NK-92 treated with Interleukin-12 subunit alpha and Interleukin-12 subunit beta, amount 100 ng/mL, for 24 hours (cell line): ENCODE measurements around the gene ERO1B.
"Not testable (repeated sequence)": the region's sequence is repeated elsewhere in the genome, so short reads cannot be mapped to it uniquely, and the experiment has no call there.

Experiments
- DNase-seq: peaks from one replicate; lab custom pipeline; 2025; lab: John Stamatoyannopoulos, UW

ERO1B gene

GRCh38 chr1:236251587-236251986 is 30.2 kb downstream of the ERO1B start:
- DNase-seq = no peak

- DNase-seq = no peak
Observed at GRCh38 chr1:236247286-236247685, 34.5 kb downstream of the ERO1B start.

DNA sequence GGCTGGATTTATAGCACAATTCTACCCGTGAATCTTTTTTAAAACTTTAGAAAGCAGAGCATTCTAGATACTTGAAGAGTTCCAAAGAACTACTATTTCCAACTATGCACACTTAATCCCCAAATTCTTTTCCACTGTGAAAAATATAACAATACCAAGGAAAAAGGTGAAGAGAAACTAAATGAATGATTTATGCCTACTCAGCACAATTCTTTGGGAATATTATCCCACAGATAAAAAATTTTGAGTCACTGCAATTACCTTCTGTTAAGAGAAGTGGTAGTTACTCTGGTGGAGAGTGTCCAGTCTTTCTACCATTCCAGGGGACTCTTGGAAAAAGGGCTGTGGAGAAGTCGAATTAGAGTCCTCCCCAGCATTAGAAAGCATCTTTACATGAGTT is 39.2 kb downstream of the ERO1B start:
- DNase-seq = no peak

GRCh38 chr1:236240675-236241074 is 41.1 kb downstream of the ERO1B start:
- no peak for DNase-seq

DNA sequence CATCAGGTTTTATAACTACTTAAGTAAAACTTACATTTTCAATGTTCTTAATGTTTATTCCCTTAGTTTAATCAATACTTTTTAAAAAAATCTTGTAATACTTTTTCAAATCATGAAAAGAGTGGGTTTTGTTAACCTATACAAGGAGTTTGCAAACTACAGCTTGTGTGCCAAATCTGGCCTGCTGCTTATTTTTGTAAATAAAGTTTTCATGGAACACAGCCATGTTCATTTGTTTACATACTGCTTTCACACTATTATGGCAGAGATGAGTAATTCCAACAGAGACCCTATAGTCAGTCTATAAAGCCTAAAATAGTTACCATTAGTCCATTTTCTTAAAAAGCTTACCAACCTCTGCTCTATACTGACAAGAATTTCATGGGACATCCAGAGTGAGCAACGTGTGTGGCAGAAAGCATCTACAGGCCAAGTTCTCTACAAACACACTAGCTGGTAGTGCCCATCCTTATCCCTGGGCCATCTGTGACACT is 42.6 kb downstream of the ERO1B start:
- DNase-seq = no peak

- DNase-seq = no peak
Observed at GRCh38 chr1:236235116-236235515, 46.6 kb downstream of the ERO1B start.

GRCh38 chr1:236228411-236228810 is 53.3 kb downstream of the ERO1B start:
- no peak for DNase-seq

DNA sequence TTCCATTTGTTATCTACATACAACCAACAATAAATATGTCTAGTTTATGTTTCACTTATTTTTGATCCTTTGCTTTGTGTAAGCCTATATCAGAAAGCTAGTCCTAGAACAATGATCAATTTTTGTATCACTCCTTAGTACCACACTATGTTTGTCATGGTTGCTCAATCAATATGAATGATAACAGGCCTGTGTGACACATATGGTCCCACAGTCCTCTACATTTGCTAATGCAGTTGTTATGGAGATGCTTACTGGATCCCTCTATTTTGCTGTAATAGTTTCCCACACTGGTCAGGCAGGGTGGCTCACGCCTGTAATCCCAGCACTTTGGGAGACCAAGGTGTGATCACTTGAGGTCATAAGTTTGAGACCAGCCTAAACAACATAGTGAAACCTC is 59.1 kb downstream of the ERO1B start:
- DNase-seq = no peak

DNA sequence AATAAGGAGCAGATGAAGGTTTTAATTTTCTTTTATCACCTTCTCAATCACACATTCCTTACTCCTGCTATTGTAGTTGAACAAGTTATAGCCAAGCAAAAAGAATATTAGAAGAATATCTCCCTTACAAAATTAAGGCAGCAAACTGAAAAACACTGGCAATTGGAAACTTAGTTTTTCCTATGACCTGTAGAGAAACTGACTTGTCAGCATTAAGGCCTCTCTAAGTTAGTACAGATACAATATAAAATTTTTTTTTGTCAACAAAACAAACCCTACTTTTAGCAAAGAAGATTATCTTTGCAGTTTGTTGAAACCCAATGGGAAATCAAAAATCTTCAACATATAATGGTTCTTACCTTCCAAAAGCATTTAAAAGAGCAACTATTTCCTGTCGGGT is 61.3 kb downstream of the ERO1B start:
- DNase-seq = no peak

DNA sequence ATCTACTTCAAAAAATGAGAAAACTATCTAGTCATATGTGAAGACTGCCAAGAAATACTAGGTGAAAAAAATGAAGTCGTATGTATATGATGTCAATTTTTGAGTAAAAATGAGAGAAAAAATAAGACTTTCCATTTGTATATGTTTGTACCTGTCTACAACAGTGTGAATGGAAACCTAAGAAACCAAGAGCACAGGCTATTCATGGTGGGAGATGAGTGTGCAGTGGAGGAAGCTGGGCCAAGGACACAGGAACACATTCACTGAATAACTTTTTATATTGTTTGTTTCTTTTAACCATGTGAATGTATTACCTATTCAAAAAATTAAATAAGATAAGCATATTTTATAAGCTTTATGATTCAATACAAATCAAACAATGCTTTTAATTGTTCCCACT is 67.0 kb downstream of the ERO1B start:
- no peak for DNase-seq

- no peak for DNase-seq
Observed at GRCh38 chr1:236213534-236213933, 68.2 kb downstream of the ERO1B start.

DNA sequence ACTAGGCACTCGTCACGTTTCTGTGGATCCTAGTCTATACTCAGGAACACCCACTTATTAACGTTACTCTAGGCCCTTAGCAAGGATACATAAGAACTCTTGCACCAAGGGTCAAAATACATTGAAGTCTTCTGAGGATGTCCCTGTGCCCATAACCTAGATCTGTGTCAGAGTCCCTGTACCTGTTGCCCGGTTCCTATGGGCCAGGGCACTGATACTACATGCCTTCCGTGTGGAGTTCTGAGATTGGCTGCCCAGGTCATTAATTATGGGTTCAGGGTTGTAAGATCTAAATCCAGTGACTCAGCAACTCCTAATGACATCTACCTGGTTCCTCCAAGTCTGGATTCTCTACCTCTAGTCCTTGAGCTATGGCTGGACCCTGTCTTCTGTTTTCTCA is 69.9 kb downstream of the ERO1B start:
- no peak for DNase-seq

DNA sequence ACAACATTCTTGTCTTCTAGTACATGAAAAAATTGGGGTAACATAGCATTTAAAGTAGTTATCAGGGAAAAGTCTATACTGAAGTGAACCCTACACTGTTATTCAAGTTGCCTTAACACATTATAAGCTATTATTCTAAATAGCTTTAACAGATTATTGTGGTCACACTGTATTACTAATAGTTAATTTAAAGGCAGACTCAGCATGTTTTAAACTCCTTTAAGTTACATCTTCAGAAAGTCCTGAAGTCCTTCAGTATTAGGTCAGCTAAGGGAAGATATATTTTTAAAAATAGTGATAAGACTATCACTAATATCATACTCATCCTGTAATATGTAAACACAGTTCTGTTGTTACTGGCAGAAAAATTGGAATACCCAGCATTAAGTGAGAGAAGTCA is 72.0 kb downstream of the ERO1B start:
- no peak for DNase-seq

DNA sequence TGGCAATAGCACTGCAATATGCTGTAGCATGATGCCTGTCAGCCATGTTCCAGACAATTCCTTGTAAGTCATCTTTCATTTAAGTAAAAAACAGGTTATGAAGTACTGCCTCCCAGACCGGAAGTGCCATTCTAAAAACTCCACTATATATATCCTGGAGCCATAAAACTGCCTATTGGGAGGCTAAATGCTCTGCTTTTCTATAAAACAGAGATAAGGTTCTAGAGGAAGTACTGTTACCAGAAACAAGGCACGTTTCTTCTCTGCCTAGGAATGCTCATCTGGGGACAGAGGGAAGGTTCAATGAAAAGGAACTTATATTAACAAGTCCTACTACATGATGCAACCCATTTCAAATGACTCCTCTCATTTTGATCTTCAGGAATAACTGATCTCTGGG is 72.6 kb downstream of the ERO1B start:
- DNase-seq = no peak

GRCh38 chr1:236207569-236207968 is 74.2 kb downstream of the ERO1B start:
- DNase-seq = no peak

DNA sequence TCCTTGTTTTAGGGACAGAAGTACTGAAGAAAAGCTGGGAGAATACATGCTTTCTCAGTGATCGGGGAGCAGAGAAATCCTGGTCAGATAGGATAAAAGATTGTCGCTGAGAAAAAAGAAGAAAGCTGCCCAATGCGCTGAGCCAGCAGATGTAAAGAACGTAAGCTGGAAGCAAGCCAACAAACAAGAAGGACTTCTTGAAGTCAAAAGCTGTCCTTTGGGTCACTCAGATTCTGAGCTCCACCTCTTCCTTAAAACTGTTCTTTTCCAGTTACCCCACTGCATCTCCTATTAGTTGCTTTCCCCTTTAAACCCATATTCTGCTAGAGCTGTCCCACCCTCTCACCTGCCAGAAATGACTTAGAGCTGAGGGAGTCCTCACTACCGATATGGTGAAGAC is 74.6 kb downstream of the ERO1B start:
- DNase-seq = no peak

- no peak for DNase-seq
Observed at GRCh38 chr1:236206548-236206947, 75.2 kb downstream of the ERO1B start.

- DNase-seq = no peak
Observed at GRCh38 chr1:236204656-236205055, 77.1 kb downstream of the ERO1B start.

DNA sequence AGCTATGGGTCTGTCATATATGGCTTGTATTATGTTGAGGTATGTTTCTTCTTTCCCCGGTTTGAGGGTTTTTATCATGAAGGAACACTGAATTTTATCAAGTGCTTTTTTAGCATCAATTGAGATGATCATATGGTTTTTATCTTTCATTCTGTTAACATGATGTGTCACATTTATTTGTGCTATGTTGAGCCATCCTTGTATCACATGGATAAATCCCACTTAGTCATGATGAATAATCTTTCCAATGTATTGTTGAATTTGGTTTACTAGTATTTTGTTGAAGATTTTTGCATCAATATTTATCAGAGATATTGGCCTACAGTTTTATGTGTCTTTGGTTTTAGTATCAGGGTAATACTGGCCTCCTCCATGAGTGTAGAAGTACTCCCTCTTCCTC is 77.7 kb downstream of the ERO1B start:
- no peak for DNase-seq

GRCh38 chr1:236201786-236202185 is 80.0 kb downstream of the ERO1B start:
- DNase-seq = no peak

DNA sequence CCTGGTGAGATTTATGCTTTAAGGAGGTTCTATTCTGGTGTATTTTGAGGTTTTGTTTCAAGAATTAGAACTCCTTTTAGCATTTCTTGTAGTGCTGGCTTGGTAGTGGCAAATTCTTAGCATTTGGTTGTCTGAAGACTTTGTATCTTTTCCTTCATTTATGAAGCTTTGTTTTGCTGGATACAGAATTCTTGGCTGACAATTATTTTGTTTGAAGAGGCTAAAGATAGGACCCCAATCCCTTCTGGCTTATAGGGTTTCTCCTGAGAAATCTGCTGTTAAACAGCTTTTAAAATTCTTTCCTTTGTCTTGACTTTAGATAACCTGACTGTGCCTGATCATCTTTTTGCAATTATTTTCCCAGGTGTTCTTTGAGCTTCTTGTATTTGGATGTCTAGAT is 80.8 kb downstream of the ERO1B start:
- no peak for DNase-seq

DNA sequence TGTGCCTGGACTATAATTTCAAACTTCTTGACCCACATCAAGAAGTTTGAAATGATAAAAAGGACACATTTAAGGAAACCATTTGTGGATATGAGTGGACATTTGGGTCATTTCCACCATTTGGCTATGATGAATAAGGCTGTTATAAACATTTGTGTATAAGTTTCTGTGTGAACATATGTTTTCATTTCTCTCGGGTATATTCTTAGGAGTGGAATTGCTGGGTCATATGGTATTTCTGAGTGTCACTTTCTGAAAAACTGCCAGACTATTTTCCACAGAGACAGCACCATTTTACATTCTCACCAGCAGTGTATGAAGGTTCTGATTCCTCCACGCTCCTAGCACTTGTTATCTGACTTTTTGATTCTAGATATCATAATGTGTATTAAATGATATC is 88.6 kb downstream of the ERO1B start:
- no peak for DNase-seq

- DNase-seq = not testable (repeated sequence)
Observed at GRCh38 chr1:236188084-236188483, 93.7 kb downstream of the ERO1B start.

GRCh38 chr1:236186471-236186870 is 95.3 kb downstream of the ERO1B start:
- not testable (repeated sequence) for DNase-seq

GRCh38 chr1:236185687-236186086 is 96.1 kb downstream of the ERO1B start:
- no peak for DNase-seq
